Measurements from ENCODE around the gene OR4D9.

OR4D9 gene

GRCh38 chr11:59560290-59560701 lies 49.0 kb downstream of the OR4D9 start:
- H3K36me3 ChIP-seq = no peaks in the 10 kb centered on the region
- H3K9me3 ChIP-seq = no peaks in the 10 kb centered on the region
- no peaks in the 10 kb centered on the region for H3K4me1 ChIP-seq
- no peak for TF ChIP-seq CTCF (IDR thresholded peaks at IDR 0.05; ENCODE audit: low read depth, low read length)
- H3K27me3 ChIP-seq = no peaks in the 10 kb centered on the region
- DNase-seq = peak; percentile 43
- H3K4me3 ChIP-seq (ENCODE audit: low read depth, low read length) = peak overlapping the region; percentile 95

- Histone ChIP-seq H3K4me1 (no peaks in the 10 kb centered on the region), H3K4me3 (ENCODE audit: low read depth, low read length) (peak overlapping the region; percentile 95), H3K36me3 (no peaks in the 10 kb centered on the region), H3K27me3 (no peaks in the 10 kb centered on the region), H3K9me3 (no peaks in the 10 kb centered on the region)
- DNase-seq = peak; percentile 80
- no peak for TF ChIP-seq CTCF (IDR thresholded peaks at IDR 0.05; ENCODE audit: low read depth, low read length)
These were observed 49.5 kb downstream of the OR4D9 start for GRCh38 chr11:59560702-59561473.

GRCh38 chr11:59562292-59562691 lies 51.0 kb downstream of the OR4D9 start:
- Histone ChIP-seq H3K4me1 (no peaks in the 10 kb centered on the region), H3K9me3 (no peaks in the 10 kb centered on the region), H3K36me3 (no peaks in the 10 kb centered on the region), H3K27me3 (no peaks in the 10 kb centered on the region), H3K4me3 (ENCODE audit: low read depth, low read length) (no peak overlapping the region)
- TF ChIP-seq CTCF (IDR thresholded peaks at IDR 0.05; ENCODE audit: low read depth, low read length) = no peak
- DNase-seq = no peak
